A549 (cell line): Measurements from ENCODE around the gene CCL14. TPM values are rescaled to one million over a fixed set of nuclear protein-coding genes. Genes with fewer than 3 reads are reported as not detected.

Experiments used
- ATAC-seq, 2 experiments: fragments of 200-7000 bp in 1 of 2; fragments of >200 bp in 1 of 2; cut with Nextera tagmentation in 1 of 2; cut with Tn5 transposase in 1 of 2; 3 replicates each; pipeline versions ENCODE4 v1.8.0 to v1.9.1; 2018 to 2020; ENCODE audit warnings: mild to moderate bottlenecking in 1 of 2, moderate library complexity in 1 of 2
- CTCF ChIA-PET: fragments of 300-600 bp; sonication (Branson Sonifier 250); formaldehyde crosslinking; extraction: SDS; loops from one replicate; lab custom pipeline; 2021; ENCODE audit warnings: antibody characterized with exemption, inconsistent platforms; lab: Yijun Ruan, JAX
- POLR2A ChIA-PET: fragments of 350-600 bp; formaldehyde crosslinking; extraction: SDS; loops from one replicate; lab custom pipeline; 2021; ENCODE audit warnings: antibody characterized with exemption, inconsistent platforms; lab: Yijun Ruan, JAX
- DNase-seq, 2 experiments: peaks; one replicate each; pipeline versions ENCODE4 v3.0.0 to v3.0.0-alpha.2; 2011 to 2016; ENCODE audit warnings: low read depth in 1 of 2, low spot score in 1 of 2
- FAIRE-seq: peaks from 2 replicates; lab custom pipeline; 2011; peaks lifted over from hg19 to GRCh38; lab: Jason Lieb, UNC
- H3K27ac ChIP-seq, 2 experiments: fragments of >200 bp; sonication (Bioruptor Twin); formaldehyde crosslinking; 3 replicates each; pipeline ENCODE4 v1.5.1; 2016 to 2017
- H3K4me1 ChIP-seq: fragments of >200 bp; sonication (Bioruptor Twin); formaldehyde crosslinking; 3 replicates; pipeline ENCODE4 v1.6.1; 2016
- H3K4me2 ChIP-seq: fragments of >200 bp; sonication (Bioruptor Twin); formaldehyde crosslinking; 3 replicates; pipeline ENCODE4 v1.6.1; 2016
- H3K4me3 ChIP-seq: fragments of >200 bp; sonication (Bioruptor Twin); formaldehyde crosslinking; 3 replicates; pipeline ENCODE4 v1.5.1; 2016
- H3K9me3 ChIP-seq: fragments of >200 bp; sonication (Bioruptor Twin); formaldehyde crosslinking; 3 replicates; pipeline ENCODE4 v1.6.1; 2016
- BCL3 ChIP-seq: fragments of >200 bp; sonication (Bioruptor Twin); formaldehyde crosslinking; IDR thresholded peaks from 3 replicates; pipeline ENCODE4 v1.6.1; 2016
- BHLHE40 ChIP-seq: IDR thresholded peaks from 2 replicates; pipeline ENCODE4 v1.6.1; 2012; ENCODE audit warnings: low read depth, low read length, inconsistent platforms
- CHD4 ChIP-seq: fragments of 200-600 bp; sonication (generic); IDR thresholded peaks from 2 replicates; pipeline ENCODE4 v1.6.1; 2016; ENCODE audit warnings: antibody characterized with exemption, mild to moderate bottlenecking, borderline replicate concordance
- CTCF ChIP-seq: fragments of >200 bp; sonication (Bioruptor Twin); formaldehyde crosslinking; IDR thresholded peaks from 3 replicates; pipeline ENCODE4 v1.5.1; 2016
- EHF ChIP-seq: fragments of 250-450 bp; sonication (Bioruptor Pico); IDR thresholded peaks from 2 replicates; pipeline ENCODE4 v1.5.0; 2020; ENCODE audit warnings: mild to moderate bottlenecking
- ESRRA ChIP-seq: fragments of 150-350 bp; IDR thresholded peaks from 2 replicates; pipeline ENCODE4 v1.6.1; 2014; ENCODE audit warnings: mild to moderate bottlenecking, low read length, borderline replicate concordance
- FOSB ChIP-seq: fragments of 250-450 bp; sonication (Bioruptor Pico); IDR thresholded peaks from 2 replicates; pipeline ENCODE4 v1.5.0; 2020; ENCODE audit warnings: mild to moderate bottlenecking, moderate library complexity
- GATA3 ChIP-seq: IDR thresholded peaks from 2 replicates; pipeline ENCODE4 v1.6.1; 2012; ENCODE audit warnings: borderline replicate concordance
- HEYL ChIP-seq: fragments of 250-450 bp; sonication (Bioruptor Pico); IDR thresholded peaks from 2 replicates; pipeline ENCODE4 v1.8.0; 2021; ENCODE audit warnings: mild to moderate bottlenecking, moderate library complexity
- HOXB5 ChIP-seq: fragments of 250-450 bp; sonication (Bioruptor Pico); IDR thresholded peaks from 2 replicates; pipeline ENCODE4 v1.5.0; 2020; ENCODE audit warnings: mild to moderate bottlenecking, moderate library complexity
- JUN ChIP-seq, 2 experiments: fragments of >200 bp; sonication (Bioruptor Twin); formaldehyde crosslinking; IDR thresholded peaks; 2 replicates in 1 of 2; 3 replicates in 1 of 2; pipeline ENCODE4 v1.6.1; 2016 to 2017
- JUNB ChIP-seq: fragments of >200 bp; sonication (Bioruptor Twin); formaldehyde crosslinking; IDR thresholded peaks from 2 replicates; pipeline ENCODE4 v1.6.1; 2016
- KDM1A ChIP-seq: fragments of 200-600 bp; sonication (generic); IDR thresholded peaks from 2 replicates; pipeline ENCODE4 v1.6.1; 2016; ENCODE audit warnings: low read depth, mild to moderate bottlenecking
- NPAS2 ChIP-seq: fragments of 250-450 bp; sonication (Bioruptor Pico); IDR thresholded peaks from 2 replicates; pipeline ENCODE4 v1.8.0; 2022; ENCODE audit warnings: mild to moderate bottlenecking, moderate library complexity, borderline replicate concordance
- NR3C1 ChIP-seq: fragments of >200 bp; sonication (Bioruptor Twin); formaldehyde crosslinking; IDR thresholded peaks from 3 replicates; pipeline ENCODE4 v1.6.1; 2017
- RCOR1 ChIP-seq: fragments of 150-350 bp; IDR thresholded peaks from 2 replicates; pipeline ENCODE4 v1.6.1; 2014; ENCODE audit warnings: antibody characterized with exemption, low read length, low read depth
- REST ChIP-seq: fragments of 200-600 bp; sonication (generic); IDR thresholded peaks from 2 replicates; pipeline ENCODE4 v1.6.1; 2016; ENCODE audit warnings: antibody characterized with exemption, mild to moderate bottlenecking, moderate library complexity
- RNF2 ChIP-seq: fragments of 200-600 bp; sonication (generic); IDR thresholded peaks from 2 replicates; pipeline ENCODE4 v1.6.1; 2016; ENCODE audit warnings: low read depth, mild to moderate bottlenecking, antibody characterized with exemption, moderate library complexity, borderline replicate concordance
- SMC3 ChIP-seq: fragments of >200 bp; sonication (Bioruptor Twin); formaldehyde crosslinking; IDR thresholded peaks from 3 replicates; pipeline ENCODE4 v1.6.1; 2018; ENCODE audit warnings: inconsistent platforms
- SREBF2 ChIP-seq: fragments of 450-650 bp; IDR thresholded peaks from 2 replicates; pipeline ENCODE4 v1.6.1; 2014; ENCODE audit warnings: mild to moderate bottlenecking, moderate library complexity
- TFCP2L1 ChIP-seq: fragments of 250-450 bp; sonication (Bioruptor Pico); IDR thresholded peaks from 2 replicates; pipeline ENCODE4 v1.5.0; 2021; ENCODE audit warnings: mild to moderate bottlenecking
- ZFP36 ChIP-seq: fragments of 450-650 bp; IDR thresholded peaks from 2 replicates; pipeline ENCODE4 v1.6.1; 2014; ENCODE audit warnings: borderline replicate concordance; ENCODE audit not compliant: partially characterized antibody
- ZSCAN20 ChIP-seq: fragments of 250-450 bp; sonication (Bioruptor Pico); IDR thresholded peaks from 2 replicates; pipeline ENCODE4 v1.8.0; 2022; ENCODE audit warnings: mild to moderate bottlenecking, moderate library complexity
- WGBS: methylation state at CpG from one replicate; pipeline ENCODE4 v1.1.6; 2017; ENCODE audit errors: missing lambda C conversion rate; 5-methylcytosine and 5-hydroxymethylcytosine counted together
- polyA plus RNA-seq, 4 experiments: library from polyadenylated mRNA; depleted of rRNA in 3 of 4; stranded (reverse); fragments of >200 nt; fragmentation: RNase III in 1 of 4; extraction: RNeasy Plus Mini Kit Qiagen cat#74134 plus additional on column Dnase treatment in 1 of 4; gene quantifications; 2 replicates in 3 of 4; 3 replicates in 1 of 4; pipeline ENCODE4 v1.2.3, GENCODE V29; 2011 to 2017
- TF ChIP-seq, protein P1 (sequence below): fragments of 250-450 bp; sonication (Bioruptor Pico); IDR thresholded peaks from 2 replicates; pipeline ENCODE4 v1.5.0; 2020; ENCODE audit warnings: low read depth, mild to moderate bottlenecking, moderate library complexity

CCL14 gene
- polyA plus RNA-seq, 2 of the 4 experiments (the other 2 are of a cell fraction) = not detected

DNA sequence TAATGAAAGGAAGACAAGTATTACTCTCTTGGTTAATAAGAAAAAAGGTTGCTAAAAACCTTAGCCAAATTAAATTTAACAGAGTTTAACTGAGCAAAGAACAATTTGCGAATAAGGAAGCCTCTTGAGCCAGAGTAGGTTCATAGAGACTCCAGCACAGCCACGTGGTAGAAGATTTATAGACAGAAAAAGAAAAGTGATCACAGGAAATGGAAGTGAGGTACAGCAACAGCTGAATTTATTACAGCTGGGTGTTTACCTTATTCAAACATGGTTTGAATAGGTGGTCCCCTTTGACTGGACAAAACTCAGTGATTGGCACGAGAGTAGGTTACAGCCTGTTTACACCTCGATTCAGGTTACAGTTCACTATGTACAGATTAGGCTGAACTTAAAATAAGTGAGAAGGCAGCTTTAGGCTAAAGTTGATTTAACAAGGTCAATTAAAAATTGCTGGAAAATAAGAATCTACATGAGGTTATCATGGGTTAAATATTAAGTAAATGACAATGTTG is 18.1 kb upstream of the CCL14 start:
- no peak for ATAC-seq
- no peak for DNase-seq
- no peak for FAIRE-seq
- ChIA-PET POLR2A (no interaction called here), CTCF (interaction anchor here (0.8 to 1.9 kb wide), 7 partner anchors 10 to 478 kb away, joined by 3 to 11 read pairs (median 4); no protein-coding TSS in a partner anchor)
- WGBS = 34% methylated on average over 4 of the region's 4 CpGs
- Histone ChIP-seq H3K4me3 (no peak overlapping the region), H3K4me1 (no peaks in the 10 kb centered on the region), H3K4me2 (no peak overlapping the region), H3K9me3 (peaks cover 3% of the 10 kb centered on the region; the same call in 2 of the 3 replicates), H3K27ac (no peak overlapping the region)
- TF ChIP-seq JUNB = no peak
- TF ChIP-seq NPAS2 (CRISPR knock-in tag) = no peak
- TF ChIP-seq NR3C1 = no peak
- no peak for TF ChIP-seq SREBF2
- TF ChIP-seq ZSCAN20 (CRISPR knock-in tag) = no peak
- TF ChIP-seq RCOR1 = no peak
- no peak for TF ChIP-seq RNF2
- TF ChIP-seq SMC3 = no peak
- TF ChIP-seq BHLHE40 = no peak
- TF ChIP-seq FOSB (CRISPR knock-in tag) = no peak
- no peak for TF ChIP-seq BCL3

DNA sequence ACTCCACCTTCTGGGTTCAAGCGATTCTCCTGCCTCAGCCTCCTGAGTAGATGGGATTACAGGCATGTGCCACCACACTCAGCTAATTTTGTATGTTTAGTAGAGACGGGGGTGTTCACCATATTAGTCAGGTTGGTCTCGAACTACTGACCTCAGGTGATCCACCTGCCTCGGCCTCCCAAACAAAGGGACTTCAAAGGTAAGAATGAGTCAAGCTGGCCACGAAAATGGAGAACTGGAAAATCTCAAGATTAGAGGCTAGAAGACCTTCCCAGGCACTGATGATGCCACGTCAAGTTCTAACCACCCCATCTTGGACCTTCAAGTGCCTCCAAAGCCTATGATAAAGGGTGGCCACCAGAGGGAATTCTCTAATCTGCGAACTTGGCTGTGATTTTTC is 16.1 kb upstream of the CCL14 start:
- Histone ChIP-seq H3K4me1 (no peaks in the 10 kb centered on the region), H3K27ac (no peak overlapping the region), H3K9me3 (no peaks in the 10 kb centered on the region), H3K4me3 (no peak overlapping the region), H3K4me2 (no peak overlapping the region)
- CTCF ChIA-PET = interaction anchor here (0.7 kb wide), 1 partner anchor 1346 kb away, joined by 3 read pairs; no protein-coding TSS in a partner anchor
- FAIRE-seq (no peak), DNase-seq (no peak), ATAC-seq (no peak)
- POLR2A ChIA-PET = no interaction called here
- 27% methylated on average over 7 of the region's 7 CpGs for WGBS
- no peak for TF ChIP-seq ESRRA
- TF ChIP-seq TFCP2L1 (CRISPR knock-in tag) = no peak
- no peak for TF ChIP-seq ZSCAN20 (CRISPR knock-in tag)
- no peak for TF ChIP-seq KDM1A
- TF ChIP-seq HEYL = no peak
- TF ChIP-seq, protein P1, sequence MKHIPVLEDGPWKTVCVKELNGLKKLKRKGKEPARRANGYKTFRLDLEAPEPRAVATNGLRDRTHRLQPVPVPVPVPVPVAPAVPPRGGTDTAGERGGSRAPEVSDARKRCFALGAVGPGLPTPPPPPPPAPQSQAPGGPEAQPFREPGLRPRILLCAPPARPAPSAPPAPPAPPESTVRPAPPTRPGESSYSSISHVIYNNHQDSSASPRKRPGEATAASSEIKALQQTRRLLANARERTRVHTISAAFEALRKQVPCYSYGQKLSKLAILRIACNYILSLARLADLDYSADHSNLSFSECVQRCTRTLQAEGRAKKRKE = no peak
- no peak for TF ChIP-seq HOXB5
- TF ChIP-seq RNF2 = no peak
- no peak for TF ChIP-seq ZFP36
- no peak for TF ChIP-seq GATA3
- TF ChIP-seq JUNB = no peak
- no peak for TF ChIP-seq CTCF
- TF ChIP-seq BHLHE40 = no peak
- no peak for TF ChIP-seq SMC3
- no peak for TF ChIP-seq CHD4
- TF ChIP-seq JUN (IDR thresholded peaks at IDR 0.05) = no peak
- no peak for TF ChIP-seq REST
- no peak for TF ChIP-seq EHF (CRISPR knock-in tag)
